ENCODE results near the gene DSG3. TPM values are rescaled to one million over a fixed set of nuclear protein-coding genes. Genes with fewer than 3 reads are reported as not detected.

DSG3 gene
- total RNA-seq, 1 experiment from 2014 or later, result 0.05 TPM

- H2AFZ ChIP-seq (ENCODE audit: low read depth, low read length, poor library complexity, severe bottlenecking), result no peak overlapping the region
- H3K4me1 ChIP-seq (ENCODE audit: control insufficient read depth in 1 of 2, insufficient read depth in 2 of 2, low read length in 2 of 2), result no peaks in the 10 kb centered on the region
- TF ChIP-seq CBX3 (IDR thresholded peaks at IDR 0.05; ENCODE audit: low read depth), result no peak
- TF ChIP-seq SP1 (IDR thresholded peaks at IDR 0.05; ENCODE audit: low read depth), result no peak
- no peak for TF ChIP-seq ZBTB33 (IDR thresholded peaks at IDR 0.05; ENCODE audit: extremely low read depth, insufficient replicate concordance, low read length)
- no peak for TF ChIP-seq REST (IDR thresholded peaks at IDR 0.05; ENCODE audit: low read depth)
- no peak for TF ChIP-seq CEBPB (IDR thresholded peaks at IDR 0.05; ENCODE audit: low read depth)
- no peak for TF ChIP-seq ZNF274 (IDR thresholded peaks at IDR 0.05; ENCODE audit: low read depth, low read length)
- no peak for TF ChIP-seq EGR1 (IDR thresholded peaks at IDR 0.05; ENCODE audit: low read depth)
- TF ChIP-seq CTCF (IDR thresholded peaks at IDR 0.05 in 2 of 3, conservative IDR thresholded peaks at IDR 0.05 in 1 of 3; ENCODE audit: borderline replicate concordance in 1 of 3, insufficient read depth in 1 of 3, low read depth in 2 of 3, low read length in 2 of 3), result no peak
- no peak for TF ChIP-seq POLR2AphosphoS5 (IDR thresholded peaks at IDR 0.05; ENCODE audit: low read depth, low read length)
- TF ChIP-seq FOSL1 (IDR thresholded peaks at IDR 0.05; ENCODE audit: low read depth), result no peak
- TF ChIP-seq SIN3A (IDR thresholded peaks at IDR 0.05; ENCODE audit: low read depth), result no peak
- no peak for TF ChIP-seq EZH2 (IDR thresholded peaks at IDR 0.05)
- TF ChIP-seq POLR2A (IDR thresholded peaks at IDR 0.05; ENCODE audit: borderline replicate concordance, extremely low read depth, insufficient read depth, insufficient read length), result no peak
- no peak for TF ChIP-seq RAD21 (IDR thresholded peaks at IDR 0.05; ENCODE audit: low read depth)
- TF ChIP-seq EZH2phosphoT487 (IDR thresholded peaks at IDR 0.05; ENCODE audit: borderline replicate concordance), result no peak
- no peak for TF ChIP-seq SRF (IDR thresholded peaks at IDR 0.05; ENCODE audit: low read depth)
- TF ChIP-seq ELF1 (IDR thresholded peaks at IDR 0.05; ENCODE audit: borderline replicate concordance, low read depth), result no peak
- no peak for TF ChIP-seq TCF7L2 (IDR thresholded peaks at IDR 0.05; ENCODE audit: borderline replicate concordance, extremely low read depth, insufficient read depth, insufficient read length)
- no peaks in the 10 kb centered on the region for H3K79me2 ChIP-seq (ENCODE audit: insufficient read depth, low read length)
- no peaks in the 10 kb centered on the region for H3K27me3 ChIP-seq (ENCODE audit: insufficient read depth, low read length)
- no peaks in the 10 kb centered on the region for H3K9me2 ChIP-seq (ENCODE audit: insufficient read depth)
- H3K4me3 ChIP-seq (replicated peaks in 1 of 2; ENCODE audit: low read depth in 1 of 2, low read length in 2 of 2), result no peak overlapping the region
- H3K36me3 ChIP-seq (ENCODE audit: control insufficient read depth in 1 of 2, insufficient read depth in 2 of 2, low read length in 2 of 2), result no peaks in the 10 kb centered on the region
- POLR2A ChIA-PET, result no interaction called here
- ATAC-seq, result no peak
- no TSS peak for BruUV-seq (replicated peaks)
- RAD21 ChIA-PET (ENCODE audit: low non-redundant PET in 1 of 2, low total read pairs in 2 of 2, uncharacterized antibody in 2 of 2, unreplicated experiment in 2 of 2), result no interaction called here
- intact Hi-C loops (cut with micrococcal nuclease), result no loop called here
- CTCF ChIA-PET, result interaction anchor here (1.1 kb wide), 1 partner anchor 13 kb away, joined by 6 read pairs; no protein-coding TSS in a partner anchor
- no peak for DNase-seq (ENCODE audit: low read depth, low spot score)
- no peak overlapping the region for H3K9ac ChIP-seq (ENCODE audit: low read length)
- no peaks in the 10 kb centered on the region for H4K20me1 ChIP-seq (ENCODE audit: insufficient read depth)
- no peak overlapping the region for H3K4me2 ChIP-seq (ENCODE audit: low read length)
- no peaks in the 10 kb centered on the region for H3K9me3 ChIP-seq (ENCODE audit: control insufficient read depth in 1 of 2, insufficient read depth in 1 of 2, low read depth in 1 of 2, low read length in 2 of 2)
- no peak overlapping the region for H3K27ac ChIP-seq (ENCODE audit: low read depth, low read length)
Measured at GRCh38 chr18:31410716-31411483, 36.6 kb upstream of the DSG3 start.
